GM12801 (cell line): ENCODE results near the gene JPH4.

Experiments used
- TF ChIP-seq, protein P1 (sequence below): IDR thresholded peaks from one replicate; pipeline ENCODE4 v1.5.1; 2011; ENCODE audit warnings: control low read depth; ENCODE audit not compliant: insufficient read length; ENCODE audit errors: extremely low read depth

The JPH4 gene

DNA sequence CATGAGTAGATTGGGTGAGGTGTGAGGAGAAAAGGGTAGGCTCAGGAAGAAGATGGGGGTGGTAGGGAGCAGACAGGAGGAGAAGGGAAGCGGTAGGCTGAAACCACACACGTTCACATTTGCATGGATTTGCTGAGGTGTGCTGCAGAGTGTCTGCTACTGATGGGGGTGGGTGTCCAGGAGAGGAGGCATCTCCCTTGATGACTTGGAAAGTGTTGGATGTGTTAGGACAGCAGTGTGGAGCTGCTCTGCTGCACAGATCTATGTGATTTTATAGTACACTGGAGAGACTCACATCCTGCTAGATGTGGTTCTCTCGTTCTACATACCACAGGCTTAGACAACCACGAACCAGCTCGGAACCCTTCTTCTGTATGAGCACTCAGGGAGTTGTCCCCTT, 36.3 kb downstream of the JPH4 start:
- TF ChIP-seq, protein P1, sequence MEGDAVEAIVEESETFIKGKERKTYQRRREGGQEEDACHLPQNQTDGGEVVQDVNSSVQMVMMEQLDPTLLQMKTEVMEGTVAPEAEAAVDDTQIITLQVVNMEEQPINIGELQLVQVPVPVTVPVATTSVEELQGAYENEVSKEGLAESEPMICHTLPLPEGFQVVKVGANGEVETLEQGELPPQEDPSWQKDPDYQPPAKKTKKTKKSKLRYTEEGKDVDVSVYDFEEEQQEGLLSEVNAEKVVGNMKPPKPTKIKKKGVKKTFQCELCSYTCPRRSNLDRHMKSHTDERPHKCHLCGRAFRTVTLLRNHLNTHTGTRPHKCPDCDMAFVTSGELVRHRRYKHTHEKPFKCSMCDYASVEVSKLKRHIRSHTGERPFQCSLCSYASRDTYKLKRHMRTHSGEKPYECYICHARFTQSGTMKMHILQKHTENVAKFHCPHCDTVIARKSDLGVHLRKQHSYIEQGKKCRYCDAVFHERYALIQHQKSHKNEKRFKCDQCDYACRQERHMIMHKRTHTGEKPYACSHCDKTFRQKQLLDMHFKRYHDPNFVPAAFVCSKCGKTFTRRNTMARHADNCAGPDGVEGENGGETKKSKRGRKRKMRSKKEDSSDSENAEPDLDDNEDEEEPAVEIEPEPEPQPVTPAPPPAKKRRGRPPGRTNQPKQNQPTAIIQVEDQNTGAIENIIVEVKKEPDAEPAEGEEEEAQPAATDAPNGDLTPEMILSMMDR, result no peak

DNA sequence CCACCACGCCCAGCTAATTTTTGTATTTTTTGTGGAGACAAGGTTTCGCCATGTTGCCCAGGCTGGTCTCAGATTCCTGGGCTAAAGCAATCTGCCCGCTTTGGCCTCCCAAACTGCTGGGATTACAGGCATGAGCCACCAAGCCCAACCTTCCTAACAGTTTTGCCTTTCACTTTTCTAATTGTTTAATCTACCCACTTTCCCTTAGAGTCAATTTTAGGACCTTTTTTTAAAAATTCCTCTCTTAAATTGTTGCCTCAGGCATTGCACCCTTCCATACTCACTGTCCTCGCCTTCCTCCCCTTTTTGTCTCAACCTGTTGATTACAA, 38.5 kb downstream of the JPH4 start:
- TF ChIP-seq, protein P1, result no peak

DNA sequence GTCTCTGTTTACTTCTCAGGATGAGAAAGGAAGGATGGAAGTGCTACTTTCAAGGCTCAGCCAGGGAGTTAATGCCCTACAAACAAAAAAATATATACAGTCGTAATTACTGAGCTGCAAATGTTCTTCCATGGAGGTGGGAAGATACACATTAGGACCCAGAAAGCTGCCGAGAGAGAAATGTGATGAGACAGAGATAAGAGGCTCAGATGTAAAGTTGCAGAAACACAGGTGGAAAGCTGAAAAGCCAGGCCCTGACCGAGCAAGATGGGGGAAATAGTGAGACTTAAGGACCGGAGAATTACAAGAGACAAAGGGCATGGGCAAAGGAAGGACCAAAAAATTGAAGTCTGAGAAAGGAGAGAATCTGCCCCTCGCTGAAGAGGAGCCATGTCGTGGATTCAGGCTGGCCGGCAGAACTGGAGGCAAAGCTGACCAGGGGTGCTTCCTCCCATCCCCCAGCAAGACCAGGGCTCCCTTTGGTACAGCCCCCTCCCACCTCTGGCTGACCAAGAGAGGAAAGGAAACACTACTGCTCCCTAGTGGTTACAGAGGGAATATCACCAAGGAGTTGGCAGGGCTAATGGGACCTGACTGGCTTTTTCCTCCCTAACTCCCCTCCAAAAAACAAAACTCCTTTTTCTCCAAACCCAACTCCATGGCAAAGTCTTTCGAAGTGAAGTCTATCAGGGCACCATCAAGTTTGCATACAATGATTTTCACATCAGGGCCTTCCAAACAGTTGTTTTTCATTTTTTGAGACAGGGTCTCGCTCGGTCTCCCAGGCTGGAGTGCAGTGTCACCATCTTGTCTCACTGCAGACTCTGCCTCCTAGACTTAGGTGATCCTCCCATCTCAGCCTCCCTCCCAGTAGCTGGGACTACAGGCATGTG, 39.1 kb downstream of the JPH4 start:
- TF ChIP-seq, protein P1, result no peak

DNA sequence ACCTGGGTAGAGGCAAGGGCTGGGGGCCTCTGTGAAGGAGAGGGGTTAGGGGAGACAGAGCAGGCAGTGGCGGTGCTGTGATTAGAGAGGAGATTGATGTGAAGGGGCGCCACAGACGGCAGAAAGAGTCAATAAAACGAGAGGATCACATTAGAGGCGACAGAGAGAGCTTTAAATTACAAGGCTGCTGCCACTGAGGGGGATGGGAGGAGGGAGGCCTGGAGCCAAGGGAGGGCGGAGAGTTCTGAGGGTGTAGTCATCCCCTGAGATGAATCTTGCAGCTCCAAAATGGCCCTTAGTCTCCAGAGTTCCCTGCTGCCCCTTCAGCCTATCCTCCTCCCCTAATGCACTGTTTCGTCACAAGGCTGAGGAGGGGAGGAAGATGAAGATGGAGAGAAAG, 39.8 kb downstream of the JPH4 start:
- TF ChIP-seq, protein P1, result no peak

DNA sequence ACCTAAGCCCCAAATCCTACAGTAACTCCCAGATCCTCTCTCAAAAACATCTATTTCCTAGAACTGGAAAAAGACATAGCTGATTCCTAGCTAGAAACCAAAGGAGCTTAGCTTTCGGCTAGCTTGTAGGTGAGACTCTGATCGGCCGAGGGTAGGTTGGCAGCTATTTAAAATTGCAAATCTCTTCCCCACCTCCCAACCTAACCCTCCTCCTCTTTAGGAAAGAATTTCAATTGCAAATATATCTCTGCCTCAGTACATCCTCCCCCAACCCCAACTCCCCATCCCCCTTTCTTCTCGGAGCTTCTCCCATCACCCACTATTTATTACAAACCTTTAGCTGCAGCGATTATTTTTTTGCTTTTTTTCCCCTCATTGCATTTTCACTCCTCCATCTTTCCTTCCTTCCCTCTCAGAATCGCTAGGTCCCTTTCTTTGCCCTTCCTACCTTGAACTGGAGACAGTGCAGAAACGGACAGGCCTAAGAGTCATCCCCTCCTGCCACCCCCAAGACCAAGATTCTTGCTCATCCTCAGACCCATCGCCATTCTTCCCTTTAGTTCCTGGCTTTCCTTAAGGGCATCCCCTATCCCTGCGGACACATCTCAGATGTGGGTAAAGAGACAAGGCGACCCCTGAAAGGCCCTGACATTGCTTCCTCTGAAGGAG, 40.4 kb downstream of the JPH4 start:
- TF ChIP-seq, protein P1, result no peak

DNA sequence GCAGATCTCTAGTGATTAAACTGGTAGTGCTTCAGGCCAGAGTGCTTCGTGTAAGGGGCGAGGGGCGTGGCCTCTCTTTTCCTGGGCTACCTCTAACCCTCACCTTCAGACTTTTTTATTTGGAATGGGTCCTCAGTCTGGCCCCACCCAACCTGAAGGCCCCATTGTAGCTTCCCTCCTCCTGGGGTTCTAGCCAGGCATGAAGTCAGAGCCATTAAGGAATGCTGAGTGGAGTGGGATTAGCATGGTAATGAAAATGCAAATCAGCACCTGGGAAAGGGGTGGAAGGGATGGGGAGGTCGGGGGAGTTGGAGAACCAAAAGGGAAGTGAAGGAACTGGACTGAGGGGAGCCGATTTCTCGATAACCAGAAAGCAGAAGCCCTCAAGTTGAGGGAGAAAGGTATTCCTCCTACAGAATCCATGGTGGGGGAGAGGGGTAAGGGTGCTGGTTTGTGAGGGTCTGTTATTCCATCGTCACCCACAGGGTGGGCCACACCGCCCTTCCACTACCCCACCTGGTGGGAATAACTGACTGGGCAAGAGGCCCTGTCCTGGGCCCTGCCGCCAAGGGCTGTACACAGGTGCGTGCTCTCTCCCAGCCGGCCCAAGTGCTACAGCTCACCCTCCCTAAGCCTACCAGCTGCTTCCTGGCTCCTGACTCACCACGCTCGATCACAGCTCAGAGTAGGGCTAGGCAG, 41.1 kb downstream of the JPH4 start:
- TF ChIP-seq, protein P1, result no peak

DNA sequence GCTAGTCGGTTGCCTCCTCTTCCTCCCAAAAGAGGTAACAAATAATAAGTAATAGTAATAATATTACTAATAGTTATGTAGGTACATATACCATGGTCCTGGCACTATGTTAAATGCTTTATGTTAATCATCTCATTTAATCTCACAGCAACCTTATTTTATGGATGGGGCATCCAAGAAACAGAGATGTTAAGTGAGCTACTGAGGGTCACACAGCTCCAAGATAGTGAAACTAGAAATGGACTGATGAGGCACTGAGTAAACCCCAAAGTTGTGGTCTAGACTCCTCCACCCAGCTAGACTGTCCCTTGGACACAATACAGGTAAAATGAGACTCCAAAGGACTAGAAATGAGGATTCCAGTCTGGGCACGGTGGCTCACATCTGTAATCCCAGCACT, 42.1 kb downstream of the JPH4 start:
- TF ChIP-seq, protein P1, result no peak
